GM12874 (cell line): ENCODE measurements around the gene ARHGAP5.

Experiments
- CTCF ChIP-seq: IDR thresholded peaks from 2 replicates; pipeline ENCODE4 v1.5.1; 2011; ENCODE audit warnings: low read depth, mild to moderate bottlenecking, control low read depth, low read length, moderate library complexity; ENCODE audit not compliant: insufficient read depth

Gene ARHGAP5

GRCh38 chr14:32121536-32121935, 44.4 kb downstream of the ARHGAP5 start:
- no peak for TF ChIP-seq CTCF

GRCh38 chr14:32121948-32122347, 44.8 kb downstream of the ARHGAP5 start:
- no peak for TF ChIP-seq CTCF

- TF ChIP-seq CTCF = no peak
These were observed 51.6 kb downstream of the ARHGAP5 start for GRCh38 chr14:32128703-32129102.

GRCh38 chr14:32129124-32129523, 52.0 kb downstream of the ARHGAP5 start:
- no peak for TF ChIP-seq CTCF

GRCh38 chr14:32134448-32135097, 57.5 kb downstream of the ARHGAP5 start:
- TF ChIP-seq CTCF = no peak

GRCh38 chr14:32136027-32136825, 59.1 kb downstream of the ARHGAP5 start:
- no peak for TF ChIP-seq CTCF

GRCh38 chr14:32137313-32137712, 60.2 kb downstream of the ARHGAP5 start:
- no peak for TF ChIP-seq CTCF
